Activated CD8-positive, alpha-beta T cell treated with anti-CD3 and anti-CD28 coated beads, Interleukin-2, amount 10 ng/mL, durations not matched to agents 7 days and 5 days (primary cell): ENCODE results near the gene PHLDA2. TPM values are rescaled to one million over a fixed set of nuclear protein-coding genes. Genes with fewer than 3 reads are reported as not detected.
"Not testable (repeated sequence)": the region's sequence is repeated elsewhere in the genome, so short reads cannot be mapped to it uniquely, and the experiment has no call there.

ENCODE experiments used
- ATAC-seq: fragments of 150-1000 bp; cut with Tn5 transposase; one replicate; pipeline ENCODE4 v1.10.0; 2021; ENCODE audit warnings: moderate library complexity
- CTCF ChIA-PET: fragments of 350-600 bp; sonication (Branson Sonifier 250); formaldehyde crosslinking; loops from one replicate; lab custom pipeline; 2021; ENCODE audit warnings: antibody characterized with exemption; lab: Charles Lee
- POLR2A ChIA-PET: fragments of 350-600 bp; sonication (Branson Sonifier 250); formaldehyde crosslinking; loops from one replicate; lab custom pipeline; 2021; ENCODE audit warnings: antibody characterized with exemption; lab: Charles Lee
- DNase-seq: peaks from one replicate; pipeline ENCODE4 v3.0.0-alpha.2; 2020
- H3K27ac Mint-ChIP-seq: one replicate; pipeline ENCODE4 v1.8.0; 2021; ENCODE audit warnings: mild to moderate bottlenecking, mixed read lengths
- H3K27me3 Mint-ChIP-seq: one replicate; pipeline ENCODE4 v1.8.0; 2021; ENCODE audit warnings: low read depth, mixed read lengths
- H3K36me3 Mint-ChIP-seq: one replicate; pipeline ENCODE4 v1.8.0; 2021; ENCODE audit warnings: low read depth, mixed read lengths
- H3K4me1 Mint-ChIP-seq: one replicate; pipeline ENCODE4 v1.8.0; 2021; ENCODE audit warnings: low read depth, mixed read lengths
- H3K4me3 Mint-ChIP-seq: one replicate; pipeline ENCODE4 v1.8.0; 2021; ENCODE audit warnings: mild to moderate bottlenecking, mixed read lengths
- H3K9me3 Mint-ChIP-seq: one replicate; pipeline ENCODE4 v1.8.0; 2022; ENCODE audit warnings: mixed read lengths; ENCODE audit not compliant: insufficient read depth
- total RNA-seq, 2 experiments: library from RNA; stranded (reverse); gene quantifications; one replicate each; pipeline ENCODE4 v1.2.3, GENCODE V29; 2021

PHLDA2 gene
- total RNA-seq, 2 experiments from 2014 or later, result 1.3 to 2.6 TPM

- POLR2A ChIA-PET, H3K4me3 Mint-ChIP-seq, DNase-seq, H3K9me3 Mint-ChIP-seq, CTCF ChIA-PET, H3K27me3 Mint-ChIP-seq, ATAC-seq: not testable (repeated sequence)
- Mint-ChIP-seq H3K36me3 (peaks cover 27% of the 10 kb centered on the region), H3K27ac (peak overlapping the region; percentile 43), H3K4me1 (peaks cover 28% of the 10 kb centered on the region)
Measured at GRCh38 chr11:2937641-2938457, 8.6 kb upstream of the PHLDA2 start.

GRCh38 chr11:2934611-2935239, 5.5 kb upstream of the PHLDA2 start:
- H3K27ac Mint-ChIP-seq, result no peak overlapping the region
- ChIA-PET CTCF (interaction anchor here (1.6 to 1.8 kb wide), 2 partner anchors 41 to 402 kb away, joined by 4 to 10 read pairs; no protein-coding TSS in a partner anchor), POLR2A (interaction anchor here (1.0 kb wide), 1 partner anchor 37 kb away, joined by 3 read pairs; no protein-coding TSS in a partner anchor)
- H3K4me1 Mint-ChIP-seq, result peaks cover 30% of the 10 kb centered on the region
- ATAC-seq (no peak), DNase-seq (no peak)
- H3K9me3 Mint-ChIP-seq, result peaks cover 9% of the 10 kb centered on the region
- H3K4me3 Mint-ChIP-seq, result no peak overlapping the region
- H3K27me3 Mint-ChIP-seq, result peaks cover 3% of the 10 kb centered on the region
- peaks cover 25% of the 10 kb centered on the region for H3K36me3 Mint-ChIP-seq

- no peak for DNase-seq
- ChIA-PET CTCF (interaction anchor here (1.1 to 1.8 kb wide), 7 partner anchors 9 to 401 kb away, joined by 3 to 10 read pairs (median 3); no protein-coding TSS in a partner anchor), POLR2A (interaction anchor here (1.0 to 1.9 kb wide), 3 partner anchors 8 to 55 kb away, joined by 3 to 7 read pairs (median 3); no protein-coding TSS in a partner anchor)
- H3K9me3 Mint-ChIP-seq, result peaks cover 7% of the 10 kb centered on the region
- H3K4me1 Mint-ChIP-seq, result peaks cover 30% of the 10 kb centered on the region
- H3K27ac Mint-ChIP-seq, result peak overlapping the region; percentile 82
- H3K36me3 Mint-ChIP-seq, result peaks cover 19% of the 10 kb centered on the region
- peaks cover 4% of the 10 kb centered on the region for H3K27me3 Mint-ChIP-seq
- no peak overlapping the region for H3K4me3 Mint-ChIP-seq
- ATAC-seq, result no peak
Measured at GRCh38 chr11:2934021-2934550, 4.9 kb upstream of the PHLDA2 start.

- peaks cover 34% of the 10 kb centered on the region for H3K4me1 Mint-ChIP-seq
- peaks cover 7% of the 10 kb centered on the region for H3K27me3 Mint-ChIP-seq
- H3K9me3 Mint-ChIP-seq, result peaks cover 5% of the 10 kb centered on the region
- ChIA-PET POLR2A (interaction anchor here (1.0 to 1.9 kb wide), 3 partner anchors 9 to 55 kb away, joined by 3 to 7 read pairs (median 3); no protein-coding TSS in a partner anchor), CTCF (interaction anchor here (0.6 to 1.8 kb wide), 8 partner anchors 8 to 400 kb away, joined by 3 to 10 read pairs (median 3); no protein-coding TSS in a partner anchor)
- DNase-seq, result peak; percentile 81
- peak overlapping the region; percentile 82 for H3K27ac Mint-ChIP-seq
- ATAC-seq, result peak; percentile 52
- peaks cover 13% of the 10 kb centered on the region for H3K36me3 Mint-ChIP-seq
- no peak overlapping the region for H3K4me3 Mint-ChIP-seq
Measured at GRCh38 chr11:2933375-2934020, 4.3 kb upstream of the PHLDA2 start.

GRCh38 chr11:2932850-2933251, 3.6 kb upstream of the PHLDA2 start:
- ChIA-PET POLR2A (interaction anchor here (1.5 to 1.9 kb wide), 2 partner anchors 10 to 56 kb away, joined by 3 to 7 read pairs; no protein-coding TSS in a partner anchor), CTCF (interaction anchor here (0.6 to 1.8 kb wide), 7 partner anchors 27 to 400 kb away, joined by 3 to 10 read pairs (median 3); no protein-coding TSS in a partner anchor)
- H3K4me3 Mint-ChIP-seq, result no peak overlapping the region
- peak overlapping the region; percentile 82 for H3K27ac Mint-ChIP-seq
- peaks cover 40% of the 10 kb centered on the region for H3K4me1 Mint-ChIP-seq
- H3K27me3 Mint-ChIP-seq, result peaks cover 14% of the 10 kb centered on the region
- DNase-seq (peak; percentile 43), ATAC-seq (peak; percentile 2)
- H3K36me3 Mint-ChIP-seq, result peaks cover 8% of the 10 kb centered on the region
- peaks cover 5% of the 10 kb centered on the region for H3K9me3 Mint-ChIP-seq

GRCh38 chr11:2931771-2932738, 2.8 kb upstream of the PHLDA2 start:
- peaks cover 20% of the 10 kb centered on the region for H3K27me3 Mint-ChIP-seq
- H3K27ac Mint-ChIP-seq, result no peak overlapping the region
- CTCF ChIA-PET, result interaction anchor here (1.1 to 4.0 kb wide), 5 partner anchors 9 to 399 kb away, joined by 3 to 55 read pairs (median 6); no protein-coding TSS in a partner anchor
- POLR2A ChIA-PET, result interaction anchor here (1.9 kb wide), 1 partner anchor 10 kb away, joined by 7 read pairs; no protein-coding TSS in a partner anchor
- H3K36me3 Mint-ChIP-seq, result peaks cover 2% of the 10 kb centered on the region
- peaks cover 44% of the 10 kb centered on the region for H3K4me1 Mint-ChIP-seq
- no peak for ATAC-seq
- DNase-seq, result no peak
- no peak overlapping the region for H3K4me3 Mint-ChIP-seq
- no peaks in the 10 kb centered on the region for H3K9me3 Mint-ChIP-seq

GRCh38 chr11:2931420-2931746, 2.2 kb upstream of the PHLDA2 start:
- no peak overlapping the region for H3K4me3 Mint-ChIP-seq
- CTCF ChIA-PET, result interaction anchor here (1.1 to 4.0 kb wide), 5 partner anchors 9 to 545 kb away, joined by 3 to 55 read pairs (median 3); no protein-coding TSS in a partner anchor
- peak overlapping the region; percentile 49 for H3K27ac Mint-ChIP-seq
- POLR2A ChIA-PET, result no interaction called here
- H3K4me1 Mint-ChIP-seq, result peaks cover 44% of the 10 kb centered on the region
- no peak for DNase-seq
- ATAC-seq, result no peak
- H3K27me3 Mint-ChIP-seq, result peaks cover 24% of the 10 kb centered on the region
- no peaks in the 10 kb centered on the region for H3K9me3 Mint-ChIP-seq
- H3K36me3 Mint-ChIP-seq, result no peaks in the 10 kb centered on the region

GRCh38 chr11:2930704-2931419, 1.6 kb upstream of the PHLDA2 start:
- POLR2A ChIA-PET, result interaction anchor here (1.0 to 2.4 kb wide), 2 partner anchors 9 to 15 kb away, joined by 4 to 7 read pairs; no protein-coding TSS in a partner anchor
- DNase-seq (peak; percentile 72), ATAC-seq (peak; percentile 23)
- H3K27me3 Mint-ChIP-seq, result peaks cover 26% of the 10 kb centered on the region
- H3K4me3 Mint-ChIP-seq, result peak overlapping the region; percentile 73
- H3K36me3 Mint-ChIP-seq, result no peaks in the 10 kb centered on the region
- H3K9me3 Mint-ChIP-seq, result no peaks in the 10 kb centered on the region
- H3K27ac Mint-ChIP-seq, result peak overlapping the region; percentile 66
- CTCF ChIA-PET, result interaction anchor here (0.9 to 4.0 kb wide), 26 partner anchors 10 to 544 kb away, joined by 3 to 55 read pairs (median 5); partner anchors contain the start of gene CDKN1C
- H3K4me1 Mint-ChIP-seq, result peaks cover 44% of the 10 kb centered on the region

- no peaks in the 10 kb centered on the region for H3K36me3 Mint-ChIP-seq
- peak; percentile 65 for DNase-seq
- POLR2A ChIA-PET, result interaction anchor here (0.9 to 2.4 kb wide), 4 partner anchors 9 to 37 kb away, joined by 3 to 7 read pairs (median 5); no protein-coding TSS in a partner anchor
- H3K9me3 Mint-ChIP-seq, result no peaks in the 10 kb centered on the region
- H3K4me3 Mint-ChIP-seq, result peak overlapping the region; percentile 73
- CTCF ChIA-PET, result interaction anchor here (0.6 to 4.0 kb wide), 31 partner anchors 10 to 543 kb away, joined by 3 to 55 read pairs (median 4); partner anchors contain the start of genes CDKN1C and TSSC4
- ATAC-seq, result no peak
- H3K4me1 Mint-ChIP-seq, result peaks cover 44% of the 10 kb centered on the region
- H3K27me3 Mint-ChIP-seq, result peaks cover 26% of the 10 kb centered on the region
- peak overlapping the region; percentile 66 for H3K27ac Mint-ChIP-seq
Measured at GRCh38 chr11:2929950-2930703, 907 bp upstream of the PHLDA2 start.
